Mesendoderm (in vitro differentiated cells): Measurements from ENCODE around the gene FXYD5.
A peak's percentile ranks its signal among the peaks of the same experiment; 100 is the strongest.
"Not testable (repeated sequence)": the region's sequence is repeated elsewhere in the genome, so short reads cannot be mapped to it uniquely, and the experiment has no call there.

ENCODE experiments used
- DNase-seq: peaks from one replicate; pipeline ENCODE4 v3.0.0; 2013
- H2AK5ac ChIP-seq: 2 replicates; pipeline ENCODE4 v1.6.1; 2013; ENCODE audit warnings: low read length, inconsistent platforms
- H2BK120ac ChIP-seq: 2 replicates; pipeline ENCODE4 v1.6.1; 2013; ENCODE audit warnings: low read depth, mild to moderate bottlenecking, low read length, moderate library complexity, mixed read lengths
- H2BK15ac ChIP-seq: replicated peaks from 2 replicates; pipeline ENCODE4 v1.6.1; 2013; ENCODE audit warnings: low read depth, mild to moderate bottlenecking, moderate library complexity
- H2BK5ac ChIP-seq: 2 replicates; pipeline ENCODE4 v1.6.1; 2013; ENCODE audit warnings: low read length, inconsistent platforms
- H3K18ac ChIP-seq: 2 replicates; pipeline ENCODE4 v1.6.1; 2013; ENCODE audit warnings: mild to moderate bottlenecking, low read length, mixed read lengths
- H3K23ac ChIP-seq: one replicate; pipeline ENCODE4 v1.6.1; 2013; ENCODE audit warnings: low read length
- H3K27ac ChIP-seq: 2 replicates; pipeline ENCODE4 v1.5.1; 2013; ENCODE audit warnings: low read depth, mild to moderate bottlenecking, inconsistent platforms, low read length, moderate library complexity
- H3K27me3 ChIP-seq: 2 replicates; pipeline ENCODE4 v1.6.1; 2013; ENCODE audit warnings: low read length, control low read depth, mild to moderate bottlenecking, inconsistent platforms; ENCODE audit not compliant: insufficient read depth, poor library complexity
- H3K36me3 ChIP-seq: 2 replicates; pipeline ENCODE4 v1.6.1; 2013; ENCODE audit warnings: low read length, inconsistent platforms; ENCODE audit not compliant: control insufficient read depth, insufficient read depth
- H3K4ac ChIP-seq: one replicate; pipeline ENCODE4 v1.6.1; 2013; ENCODE audit warnings: low read depth, mild to moderate bottlenecking, low read length, moderate library complexity
- H3K4me1 ChIP-seq: 2 replicates; pipeline ENCODE4 v1.6.1; 2013; ENCODE audit warnings: low read depth, low read length, inconsistent platforms; ENCODE audit not compliant: control insufficient read depth
- H3K4me2 ChIP-seq: 2 replicates; pipeline ENCODE4 v1.6.1; 2013; ENCODE audit warnings: low read length
- H3K4me3 ChIP-seq: 2 replicates; pipeline ENCODE4 v1.5.1; 2013; ENCODE audit warnings: mild to moderate bottlenecking, low read length
- H3K56ac ChIP-seq: one replicate; pipeline ENCODE4 v1.6.1; 2013; ENCODE audit warnings: low read length
- H3K79me1 ChIP-seq: 2 replicates; pipeline ENCODE4 v1.6.1; 2013; ENCODE audit warnings: low read length, inconsistent platforms
- H3K79me2 ChIP-seq: 2 replicates; pipeline ENCODE4 v1.6.1; 2013; ENCODE audit warnings: mild to moderate bottlenecking, low read length; ENCODE audit not compliant: control insufficient read depth, insufficient read depth
- H3K9ac ChIP-seq: 2 replicates; pipeline ENCODE4 v1.6.1; 2013; ENCODE audit warnings: low read length, inconsistent platforms
- H4K5ac ChIP-seq: one replicate; pipeline ENCODE4 v1.6.1; 2013; ENCODE audit warnings: low read length
- H4K8ac ChIP-seq: one replicate; pipeline ENCODE4 v1.6.1; 2013; ENCODE audit warnings: low read depth, mild to moderate bottlenecking, control low read depth, low read length, moderate library complexity
- WGBS: extraction: QIAGEN DNeasy Blood & Tissue Kit; methylation state at CpG from one replicate; pipeline ENCODE4 v1.1.7; 2013; ENCODE audit warnings: low lambda C conversion rate, missing lambda C conversion rate; ENCODE audit not compliant: insufficient coverage; ENCODE audit errors: extremely low coverage; 5-methylcytosine and 5-hydroxymethylcytosine counted together

Gene FXYD5

GRCh38 chr19:35194012-35194984 is 39.8 kb downstream of the FXYD5 start:
- H3K27ac ChIP-seq, result no peak overlapping the region
- H3K9ac ChIP-seq, result no peak overlapping the region
- no peak overlapping the region for H3K4ac ChIP-seq
- no peak overlapping the region for H2AK5ac ChIP-seq
- no peak for DNase-seq
- no peak overlapping the region for H3K56ac ChIP-seq
- no peak overlapping the region for H2BK120ac ChIP-seq
- H2BK15ac ChIP-seq, result no peak overlapping the region
- no peaks in the 10 kb centered on the region for H3K79me2 ChIP-seq
- no peak overlapping the region for H4K5ac ChIP-seq
- no peak overlapping the region for H3K18ac ChIP-seq
- H3K4me2 ChIP-seq, result no peak overlapping the region
- WGBS, result no CpG with 5 or more reads among the region's 9 CpGs
- no peak overlapping the region for H2BK5ac ChIP-seq
- H3K36me3 ChIP-seq, result no peaks in the 10 kb centered on the region
- H3K4me3 ChIP-seq, result no peak overlapping the region
- H3K4me1 ChIP-seq, result no peaks in the 10 kb centered on the region
- no peak overlapping the region for H3K23ac ChIP-seq
- H3K27me3 ChIP-seq, result no peaks in the 10 kb centered on the region
- no peak overlapping the region for H4K8ac ChIP-seq
- no peaks in the 10 kb centered on the region for H3K79me1 ChIP-seq

DNA sequence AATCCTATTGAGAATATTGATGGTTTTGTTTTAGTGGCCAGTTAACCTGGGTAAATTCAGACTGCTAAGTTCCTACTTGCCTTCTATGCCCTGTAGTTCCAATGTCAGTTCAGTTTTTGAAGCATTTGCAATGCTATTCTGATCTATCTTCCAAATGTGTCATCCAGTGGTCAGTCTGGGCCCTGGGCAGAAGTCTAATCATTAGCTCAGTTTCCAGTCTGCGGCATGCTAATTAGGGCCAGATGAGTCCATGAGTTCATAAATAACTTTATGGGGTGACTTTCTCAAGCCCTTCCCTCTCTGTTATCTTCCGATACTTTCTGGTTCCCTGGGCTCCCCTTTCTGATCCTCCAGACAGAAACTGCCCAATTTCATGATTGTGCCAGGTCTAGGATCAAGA is 41.3 kb downstream of the FXYD5 start:
- Histone ChIP-seq H3K4me1 (no peaks in the 10 kb centered on the region), H3K56ac (no peak overlapping the region), H2AK5ac (no peak overlapping the region), H4K5ac (no peak overlapping the region), H3K27ac (no peak overlapping the region), H3K79me1 (no peaks in the 10 kb centered on the region), H3K4ac (no peak overlapping the region), H3K36me3 (no peaks in the 10 kb centered on the region), H2BK120ac (no peak overlapping the region), H3K23ac (no peak overlapping the region), H3K9ac (no peak overlapping the region), H3K18ac (no peak overlapping the region), H3K4me2 (no peak overlapping the region), H3K27me3 (no peaks in the 10 kb centered on the region), H3K79me2 (no peaks in the 10 kb centered on the region), H2BK5ac (no peak overlapping the region), H4K8ac (no peak overlapping the region), H3K4me3 (no peak overlapping the region), H2BK15ac (no peak overlapping the region)
- WGBS, result no CpG with 5 or more reads among the region's 2 CpGs
- no peak for DNase-seq

GRCh38 chr19:35196861-35197260 is 42.3 kb downstream of the FXYD5 start:
- not testable (repeated sequence) for H2BK15ac ChIP-seq, H3K9ac ChIP-seq, H3K4me2 ChIP-seq, H2AK5ac ChIP-seq, H3K27ac ChIP-seq, H3K79me1 ChIP-seq, H2BK5ac ChIP-seq, H3K4me3 ChIP-seq, H3K27me3 ChIP-seq, H3K4me1 ChIP-seq, H3K18ac ChIP-seq, DNase-seq, H3K23ac ChIP-seq, H3K56ac ChIP-seq, H3K36me3 ChIP-seq, H3K79me2 ChIP-seq, H4K5ac ChIP-seq, H2BK120ac ChIP-seq, H4K8ac ChIP-seq, H3K4ac ChIP-seq
- no CpG with 5 or more reads among the region's 6 CpGs for WGBS

DNA sequence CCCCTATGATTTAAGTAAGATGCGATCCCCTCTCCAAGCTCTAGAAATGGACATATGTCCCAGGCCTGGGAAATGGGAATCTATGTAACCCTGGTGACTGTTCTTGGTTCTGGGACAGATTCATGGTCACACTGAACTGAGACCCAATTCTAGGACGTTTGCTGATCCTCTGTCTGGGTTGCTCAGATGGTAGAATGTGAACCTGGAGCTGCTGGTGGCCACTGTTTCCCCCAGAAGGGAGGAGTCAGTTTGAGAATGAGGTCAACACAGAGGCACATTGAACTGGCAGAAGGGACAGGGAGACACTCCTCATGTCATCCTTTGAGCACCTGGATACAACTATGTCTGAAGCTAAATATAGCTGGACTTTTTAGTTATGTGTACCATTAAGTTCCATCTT is 44.9 kb downstream of the FXYD5 start:
- H3K79me1 ChIP-seq, result no peaks in the 10 kb centered on the region
- no CpG with 5 or more reads among the region's 2 CpGs for WGBS
- no peaks in the 10 kb centered on the region for H3K27me3 ChIP-seq
- no peak overlapping the region for H3K18ac ChIP-seq
- peaks cover 4% of the 10 kb centered on the region for H3K4me1 ChIP-seq
- no peak overlapping the region for H4K5ac ChIP-seq
- H3K4ac ChIP-seq, result no peak overlapping the region
- H2BK120ac ChIP-seq, result no peak overlapping the region
- H2BK15ac ChIP-seq, result no peak overlapping the region
- H3K27ac ChIP-seq, result no peak overlapping the region
- H3K9ac ChIP-seq, result no peak overlapping the region
- no peak overlapping the region for H3K23ac ChIP-seq
- H3K4me2 ChIP-seq, result no peak overlapping the region
- no peak overlapping the region for H3K4me3 ChIP-seq
- no peak overlapping the region for H2AK5ac ChIP-seq
- no peaks in the 10 kb centered on the region for H3K79me2 ChIP-seq
- H2BK5ac ChIP-seq, result no peak overlapping the region
- no peaks in the 10 kb centered on the region for H3K36me3 ChIP-seq
- H4K8ac ChIP-seq, result no peak overlapping the region
- no peak for DNase-seq
- H3K56ac ChIP-seq, result no peak overlapping the region

GRCh38 chr19:35202722-35203688 is 48.5 kb downstream of the FXYD5 start:
- H3K18ac ChIP-seq, result no peak overlapping the region
- peak; percentile 78 for DNase-seq
- no peak overlapping the region for H4K8ac ChIP-seq
- no peak overlapping the region for H3K23ac ChIP-seq
- no peak overlapping the region for H3K9ac ChIP-seq
- H3K36me3 ChIP-seq, result no peaks in the 10 kb centered on the region
- no peak overlapping the region for H3K4ac ChIP-seq
- WGBS, result no CpG with 5 or more reads among the region's 4 CpGs
- no peak overlapping the region for H2BK15ac ChIP-seq
- no peaks in the 10 kb centered on the region for H3K27me3 ChIP-seq
- no peak overlapping the region for H2AK5ac ChIP-seq
- no peak overlapping the region for H3K4me2 ChIP-seq
- H2BK5ac ChIP-seq, result no peak overlapping the region
- H3K79me1 ChIP-seq, result no peaks in the 10 kb centered on the region
- H2BK120ac ChIP-seq, result no peak overlapping the region
- H4K5ac ChIP-seq, result no peak overlapping the region
- no peak overlapping the region for H3K56ac ChIP-seq
- H3K79me2 ChIP-seq, result no peaks in the 10 kb centered on the region
- no peak overlapping the region for H3K27ac ChIP-seq
- H3K4me3 ChIP-seq, result no peak overlapping the region
- H3K4me1 ChIP-seq, result peaks cover 8% of the 10 kb centered on the region
